Measurements from ENCODE around the gene HSPB8.

GRCh38 chr12:119178544-119179334, at the start of gene HSPB8:
- no peak for TF ChIP-seq CTCF (IDR thresholded peaks at IDR 0.05)
- TF ChIP-seq POLR2AphosphoS5 (IDR thresholded peaks at IDR 0.05): peak; percentile 86
